Measurements from ENCODE around the gene CENPK. TPM values are rescaled to one million over a fixed set of nuclear protein-coding genes. Genes with fewer than 3 reads are reported as not detected.

Gene CENPK
- total RNA-seq, 1 experiment from 2014 or later = 56.4 TPM

GRCh38 chr5:65577141-65577540 is 14.2 kb upstream of the CENPK start:
- BruUV-seq (replicated peaks) = no TSS peak
- Mint-ChIP-seq H3K4me3 (ENCODE audit: unreplicated experiment) (no peak overlapping the region), H3K27me3 (ENCODE audit: insufficient read depth, unreplicated experiment) (no peaks in the 10 kb centered on the region), H3K4me1 (ENCODE audit: low read depth, unreplicated experiment) (no peaks in the 10 kb centered on the region), H3K36me3 (ENCODE audit: insufficient read depth, unreplicated experiment) (peaks cover 62% of the 10 kb centered on the region), H3K9me3 (ENCODE audit: unreplicated experiment) (no peaks in the 10 kb centered on the region), H3K27ac (ENCODE audit: unreplicated experiment) (no peak overlapping the region)
- intact Hi-C loops (cut with micrococcal nuclease; ENCODE audit: unreplicated experiment) = no loop called here
- ChIA-PET POLR2A (no interaction called here), CTCF (no interaction called here)
- TF ChIP-seq CTCF (IDR thresholded peaks at IDR 0.05; ENCODE audit: insufficient read depth in 1 of 2, low read depth in 1 of 2, low read length in 1 of 2, severe bottlenecking in 1 of 2, unreplicated experiment in 1 of 2) = no peak
- no peak overlapping the region for H3K4me3 ChIP-seq (ENCODE audit: low read depth, low read length)
- DNase-seq = no peak
- H3K27me3 ChIP-seq (replicated peaks; ENCODE audit: control insufficient read depth, insufficient read depth, low read length) = no peaks in the 10 kb centered on the region
- H3K36me3 ChIP-seq (ENCODE audit: control insufficient read depth, insufficient read depth, low read length) = peaks cover 1% of the 10 kb centered on the region
- H3K4me1 ChIP-seq = no peaks in the 10 kb centered on the region
- no peaks in the 10 kb centered on the region for H3K9me3 ChIP-seq

- H3K4me1 Mint-ChIP-seq (ENCODE audit: low read depth, unreplicated experiment) = no peaks in the 10 kb centered on the region
- H3K36me3 Mint-ChIP-seq (ENCODE audit: insufficient read depth, unreplicated experiment) = peaks cover 29% of the 10 kb centered on the region
- no TSS peak for BruUV-seq (replicated peaks)
- no peak for TF ChIP-seq CTCF (IDR thresholded peaks at IDR 0.05; ENCODE audit: insufficient read depth in 1 of 2, low read depth in 1 of 2, low read length in 1 of 2, severe bottlenecking in 1 of 2, unreplicated experiment in 1 of 2)
- ChIA-PET CTCF (no interaction called here), POLR2A (no interaction called here)
- no peaks in the 10 kb centered on the region for H3K27me3 ChIP-seq (replicated peaks; ENCODE audit: control insufficient read depth, insufficient read depth, low read length)
- H3K27me3 Mint-ChIP-seq (ENCODE audit: insufficient read depth, unreplicated experiment) = no peaks in the 10 kb centered on the region
- H3K4me3 Mint-ChIP-seq (ENCODE audit: unreplicated experiment) = no peak overlapping the region
- H3K9me3 ChIP-seq = no peaks in the 10 kb centered on the region
- H3K4me3 ChIP-seq (ENCODE audit: low read depth, low read length) = no peak overlapping the region
- H3K9me3 Mint-ChIP-seq (ENCODE audit: unreplicated experiment) = no peaks in the 10 kb centered on the region
- no peak overlapping the region for H3K27ac Mint-ChIP-seq (ENCODE audit: unreplicated experiment)
- intact Hi-C loops (cut with micrococcal nuclease; ENCODE audit: unreplicated experiment) = no loop called here
- no peaks in the 10 kb centered on the region for H3K4me1 ChIP-seq
- H3K36me3 ChIP-seq (ENCODE audit: control insufficient read depth, insufficient read depth, low read length) = peaks cover 1% of the 10 kb centered on the region; the same call in 1 of the 2 replicates
- DNase-seq = no peak
These were observed 7.7 kb upstream of the CENPK start for GRCh38 chr5:65570598-65571226.

DNA sequence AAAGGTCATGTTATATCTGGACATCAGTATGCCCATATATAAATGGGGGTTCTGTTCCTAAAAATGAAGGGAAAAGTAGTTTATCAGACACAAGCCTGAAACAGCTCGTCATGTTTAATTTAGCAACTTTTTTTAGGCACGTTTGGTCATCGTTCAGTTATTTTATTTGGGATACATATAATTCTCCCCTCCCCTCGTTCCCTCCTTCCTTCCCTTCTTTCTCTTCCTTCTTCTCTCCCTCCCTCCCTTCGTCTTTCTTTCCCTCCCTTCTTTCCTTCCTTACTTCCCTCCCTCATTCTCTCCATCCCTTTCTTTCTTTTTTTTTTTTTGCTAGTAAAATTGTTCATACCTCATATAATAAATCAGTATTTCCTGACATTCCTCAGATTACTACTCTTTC is 3.5 kb upstream of the CENPK start:
- Mint-ChIP-seq H3K4me3 (ENCODE audit: unreplicated experiment) (no peak overlapping the region), H3K27me3 (ENCODE audit: insufficient read depth, unreplicated experiment) (no peaks in the 10 kb centered on the region), H3K27ac (ENCODE audit: unreplicated experiment) (no peak overlapping the region), H3K36me3 (ENCODE audit: insufficient read depth, unreplicated experiment) (peaks cover 19% of the 10 kb centered on the region), H3K9me3 (ENCODE audit: unreplicated experiment) (no peaks in the 10 kb centered on the region), H3K4me1 (ENCODE audit: low read depth, unreplicated experiment) (peaks cover 15% of the 10 kb centered on the region)
- BruUV-seq (replicated peaks) = no TSS peak
- POLR2A ChIA-PET = no interaction called here
- H3K9me3 ChIP-seq = no peaks in the 10 kb centered on the region
- TF ChIP-seq CTCF (IDR thresholded peaks at IDR 0.05; ENCODE audit: insufficient read depth in 1 of 2, low read depth in 1 of 2, low read length in 1 of 2, severe bottlenecking in 1 of 2, unreplicated experiment in 1 of 2) = no peak
- H3K4me3 ChIP-seq (ENCODE audit: low read depth, low read length) = no peak overlapping the region
- H3K36me3 ChIP-seq (ENCODE audit: control insufficient read depth, insufficient read depth, low read length) = no peaks in the 10 kb centered on the region
- H3K27me3 ChIP-seq (replicated peaks; ENCODE audit: control insufficient read depth, insufficient read depth, low read length) = no peaks in the 10 kb centered on the region
- no peak for DNase-seq
- CTCF ChIA-PET = no interaction called here
- H3K4me1 ChIP-seq = peaks cover 5% of the 10 kb centered on the region; the same call in 1 of the 2 replicates
- intact Hi-C loops (cut with micrococcal nuclease; ENCODE audit: unreplicated experiment) = no loop called here
